Thyroid gland (tissue), 4 donors: ENCODE results near the gene NR3C2. TPM values are rescaled to one million over a fixed set of nuclear protein-coding genes. Genes with fewer than 3 reads are reported as not detected.

Experiments
- DNase-seq, 2 donors: peaks; one replicate each; pipeline ENCODE4 v3.0.0-alpha.2; 2019
- H3K27ac ChIP-seq, 3 donors: fragments of 200-600 bp; sonication (generic); 1 replicate in 2 of 3; 2 replicates in 1 of 3; pipeline ENCODE4 v1.5.1; 2016 to 2019; ENCODE audit warnings: mild to moderate bottlenecking in 1 of 3, moderate library complexity in 1 of 3
- H3K27me3 ChIP-seq: fragments of 200-600 bp; sonication (generic); one replicate; pipeline ENCODE4 v1.5.1; 2019
- H3K36me3 ChIP-seq, 2 donors: fragments of 200-600 bp; sonication (generic); one replicate each; pipeline ENCODE4 v1.5.1; 2016 to 2019
- H3K4me1 ChIP-seq, 2 donors: fragments of 200-600 bp; sonication (generic); one replicate each; pipeline ENCODE4 v1.5.1; 2017 to 2019
- H3K4me3 ChIP-seq, 3 donors: fragments of 200-600 bp; sonication (generic); replicated peaks in 1 of 3; 1 replicate in 2 of 3; 2 replicates in 1 of 3; pipeline ENCODE4 v1.5.1; 2016; ENCODE audit warnings: mild to moderate bottlenecking in 1 of 3
- H3K9me3 ChIP-seq: fragments of 200-600 bp; sonication (generic); one replicate; pipeline ENCODE4 v1.5.1; 2017
- CTCF ChIP-seq, 6 experiments: fragments of 200-600 bp in 3 of 6; fragments of 450-650 bp in 3 of 6; sonication (generic) in 3 of 6; IDR thresholded peaks; one replicate each; pipeline ENCODE4 v1.5.1; 2016 to 2019; ENCODE audit warnings: antibody characterized with exemption in 6 of 6, mild to moderate bottlenecking in 2 of 6, inconsistent platforms in 1 of 6, moderate library complexity in 1 of 6
- POLR2A ChIP-seq, 2 donors: fragments of 450-650 bp; IDR thresholded peaks; one replicate each; pipeline ENCODE4 v1.6.1; 2017; ENCODE audit warnings: antibody characterized with exemption in 2 of 2, mild to moderate bottlenecking in 2 of 2, moderate library complexity in 1 of 2
- WGBS, 2 donors: methylation state at CpG; one replicate each; pipeline ENCODE4 v1.1.5; 2017; 5-methylcytosine and 5-hydroxymethylcytosine counted together
- intact Hi-C: fragments of 100-400 bp; cut with DNase I; formaldehyde crosslinking; loops from one replicate; pipeline ENCODE4 v1.15.1; 2023
- total RNA-seq, 4 donors: library from RNA; depleted of rRNA; stranded (reverse); fragments of >200 nt; gene quantifications; one replicate each; pipeline ENCODE4 v1.2.3, GENCODE V29; 2016

Gene NR3C2
- total RNA-seq, 4 donors from 2014 or later, result 51.6 to 161 (median 72.3) TPM

- 71 to 75% methylated on average over 10 of the region's 10 CpGs for WGBS, 2 donors
- intact Hi-C loops, result no loop called here
Observed at GRCh38 chr4:148062301-148062950, 379.8 kb downstream of the NR3C2 start.

GRCh38 chr4:148061795-148062194, 380.4 kb downstream of the NR3C2 start:
- Histone ChIP-seq H3K27me3 (no peaks in the 10 kb centered on the region), H3K27ac (no peak overlapping the region), H3K36me3 (peaks cover 0 to 6% of the 10 kb centered on the region in 2 donors), H3K4me1 (no peaks in the 10 kb centered on the region), H3K4me3 (no peak overlapping the region), H3K9me3 (no peaks in the 10 kb centered on the region)
- intact Hi-C loops, result no loop called here
- no peak for DNase-seq
- WGBS, 2 donors, result 58 to 66% methylated on average over 8 of the region's 8 CpGs
- TF ChIP-seq CTCF (IDR thresholded peaks at IDR 0.05) (no peak), POLR2A (IDR thresholded peaks at IDR 0.05) (no peak)

More at GRCh38 chr4:148062301-148062950, 379.8 kb downstream of the NR3C2 start:
- TF ChIP-seq POLR2A (IDR thresholded peaks at IDR 0.05), result no peak
- no peak for TF ChIP-seq CTCF (IDR thresholded peaks at IDR 0.05)
- H3K27me3 ChIP-seq, result no peaks in the 10 kb centered on the region
- peaks cover 0 to 6% of the 10 kb centered on the region in 2 donors for H3K36me3 ChIP-seq
- H3K4me3 ChIP-seq, result no peak overlapping the region
- H3K9me3 ChIP-seq, result no peaks in the 10 kb centered on the region
- H3K27ac ChIP-seq, result no peak overlapping the region
- H3K4me1 ChIP-seq, result peaks cover under 1 to 4% of the 10 kb centered on the region in 2 donors
- no peak for DNase-seq

- DNase-seq, result no peak
- no peaks in the 10 kb centered on the region for H3K4me1 ChIP-seq
- intact Hi-C loops, result no loop called here
- no peaks in the 10 kb centered on the region for H3K27me3 ChIP-seq
- no peak overlapping the region for H3K4me3 ChIP-seq
- H3K36me3 ChIP-seq, result no peaks in the 10 kb centered on the region
- TF ChIP-seq CTCF (IDR thresholded peaks at IDR 0.05) (no peak), POLR2A (IDR thresholded peaks at IDR 0.05) (no peak)
- 67 to 72% methylated on average over 4 of the region's 4 CpGs for WGBS, 2 donors
- H3K9me3 ChIP-seq, result no peaks in the 10 kb centered on the region
- H3K27ac ChIP-seq, result no peak overlapping the region
Observed at GRCh38 chr4:148061141-148061481, 381.1 kb downstream of the NR3C2 start.

- Histone ChIP-seq H3K4me3 (no peak overlapping the region), H3K4me1 (no peaks in the 10 kb centered on the region), H3K27ac (no peak overlapping the region), H3K27me3 (no peaks in the 10 kb centered on the region), H3K36me3 (no peaks in the 10 kb centered on the region), H3K9me3 (no peaks in the 10 kb centered on the region)
- intact Hi-C loops, result no loop called here
- no peak for TF ChIP-seq CTCF (IDR thresholded peaks at IDR 0.05)
- no peak for TF ChIP-seq POLR2A (IDR thresholded peaks at IDR 0.05)
- no peak for DNase-seq
- WGBS, 2 donors, result 83% methylated on average over 13 of the region's 13 CpGs
Observed at GRCh38 chr4:148060264-148061140, 381.7 kb downstream of the NR3C2 start.

- Histone ChIP-seq H3K27me3 (no peaks in the 10 kb centered on the region), H3K4me1 (no peaks in the 10 kb centered on the region), H3K27ac (no peak overlapping the region), H3K36me3 (no peaks in the 10 kb centered on the region), H3K9me3 (no peaks in the 10 kb centered on the region), H3K4me3 (no peak overlapping the region)
- no peak for DNase-seq
- intact Hi-C loops, result no loop called here
- no peak for TF ChIP-seq CTCF (IDR thresholded peaks at IDR 0.05)
- WGBS, 2 donors, result 89 to 90% methylated on average over 10 of the region's 10 CpGs
Observed at GRCh38 chr4:148059617-148060180, 382.5 kb downstream of the NR3C2 start.
